Retinal pigment epithelial cell (primary cell): ENCODE results near the gene SPIB.
"Not testable (repeated sequence)": the region's sequence is repeated elsewhere in the genome, so short reads cannot be mapped to it uniquely, and the experiment has no call there.

ENCODE experiments used
- DNase-seq: peaks from one replicate; pipeline ENCODE4 v3.0.0-alpha.2; 2010; ENCODE audit warnings: low read depth
- H3K4me3 ChIP-seq: 2 replicates; pipeline ENCODE4 v1.5.1; 2011; ENCODE audit warnings: mild to moderate bottlenecking, low read length, control low read depth, moderate library complexity
- TF ChIP-seq, protein P1 (sequence below): conservative IDR thresholded peaks from 2 replicates; pipeline ENCODE4 v1.5.1; 2011; ENCODE audit warnings: low read depth, low read length, control low read depth, inconsistent platforms

Gene SPIB

DNA sequence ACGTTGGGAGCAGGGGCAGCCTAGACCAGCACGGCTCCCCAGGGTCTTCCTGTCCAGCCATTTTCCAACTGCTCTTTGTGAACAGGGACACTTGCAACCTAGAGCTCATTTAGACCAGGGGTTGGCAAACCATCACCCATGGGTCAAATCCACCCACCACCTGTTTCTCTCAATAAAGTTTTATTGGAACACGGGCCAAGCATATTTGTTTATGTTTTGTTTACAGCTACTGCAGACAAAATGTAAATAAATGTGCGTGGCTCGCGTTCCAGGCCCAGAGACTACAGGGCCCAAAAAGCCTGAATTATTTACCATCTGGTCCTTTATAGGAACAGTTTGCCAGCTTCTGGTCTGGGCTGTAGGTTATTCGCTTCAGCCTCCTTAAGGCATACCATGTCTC is 44.2 kb downstream of the SPIB start:
- TF ChIP-seq, protein P1, sequence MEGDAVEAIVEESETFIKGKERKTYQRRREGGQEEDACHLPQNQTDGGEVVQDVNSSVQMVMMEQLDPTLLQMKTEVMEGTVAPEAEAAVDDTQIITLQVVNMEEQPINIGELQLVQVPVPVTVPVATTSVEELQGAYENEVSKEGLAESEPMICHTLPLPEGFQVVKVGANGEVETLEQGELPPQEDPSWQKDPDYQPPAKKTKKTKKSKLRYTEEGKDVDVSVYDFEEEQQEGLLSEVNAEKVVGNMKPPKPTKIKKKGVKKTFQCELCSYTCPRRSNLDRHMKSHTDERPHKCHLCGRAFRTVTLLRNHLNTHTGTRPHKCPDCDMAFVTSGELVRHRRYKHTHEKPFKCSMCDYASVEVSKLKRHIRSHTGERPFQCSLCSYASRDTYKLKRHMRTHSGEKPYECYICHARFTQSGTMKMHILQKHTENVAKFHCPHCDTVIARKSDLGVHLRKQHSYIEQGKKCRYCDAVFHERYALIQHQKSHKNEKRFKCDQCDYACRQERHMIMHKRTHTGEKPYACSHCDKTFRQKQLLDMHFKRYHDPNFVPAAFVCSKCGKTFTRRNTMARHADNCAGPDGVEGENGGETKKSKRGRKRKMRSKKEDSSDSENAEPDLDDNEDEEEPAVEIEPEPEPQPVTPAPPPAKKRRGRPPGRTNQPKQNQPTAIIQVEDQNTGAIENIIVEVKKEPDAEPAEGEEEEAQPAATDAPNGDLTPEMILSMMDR: no peak
- DNase-seq: no peak
- H3K4me3 ChIP-seq: no peak overlapping the region

DNA sequence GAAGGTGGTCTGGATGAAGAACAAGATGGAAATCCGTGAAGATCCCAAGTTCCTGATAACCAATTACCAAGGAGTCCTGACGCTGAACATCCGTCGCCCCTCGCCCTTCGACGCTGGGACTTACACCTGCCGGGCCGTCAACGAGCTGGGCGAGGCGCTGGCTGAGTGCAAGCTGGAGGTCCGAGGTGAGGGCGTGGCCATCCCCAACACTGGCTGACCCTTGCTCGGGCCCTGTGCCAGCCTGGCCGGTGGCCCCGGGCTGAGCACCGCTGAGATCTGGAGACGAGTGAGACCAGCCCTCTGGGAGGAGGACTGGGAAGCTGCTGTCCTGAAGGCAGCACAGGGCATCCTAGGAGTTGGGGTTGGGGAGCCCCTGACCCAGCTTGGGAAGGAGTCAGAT is 45.6 kb downstream of the SPIB start:
- no peak overlapping the region for H3K4me3 ChIP-seq
- DNase-seq: no peak
- TF ChIP-seq, protein P1: no peak

DNA sequence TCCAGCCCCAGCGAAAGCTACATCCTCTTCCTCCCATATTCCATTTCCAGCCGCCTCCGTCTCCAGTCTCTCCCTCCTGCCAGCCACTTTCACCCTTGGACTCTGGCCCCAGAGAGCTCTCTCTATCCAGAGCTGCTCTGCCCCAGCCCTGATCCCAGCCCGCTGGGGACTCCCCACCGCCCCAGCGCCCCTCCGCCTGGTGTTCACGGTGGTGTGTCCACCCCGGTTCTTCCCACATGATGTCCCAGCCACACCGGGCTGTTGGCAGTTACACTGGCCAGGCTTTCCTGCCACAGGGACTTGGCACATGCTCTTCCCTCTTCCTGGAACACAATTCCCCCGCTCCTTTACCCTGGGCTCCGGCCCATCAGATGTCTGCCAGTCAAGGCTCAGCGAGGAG is 46.3 kb downstream of the SPIB start:
- TF ChIP-seq, protein P1: no peak

DNA sequence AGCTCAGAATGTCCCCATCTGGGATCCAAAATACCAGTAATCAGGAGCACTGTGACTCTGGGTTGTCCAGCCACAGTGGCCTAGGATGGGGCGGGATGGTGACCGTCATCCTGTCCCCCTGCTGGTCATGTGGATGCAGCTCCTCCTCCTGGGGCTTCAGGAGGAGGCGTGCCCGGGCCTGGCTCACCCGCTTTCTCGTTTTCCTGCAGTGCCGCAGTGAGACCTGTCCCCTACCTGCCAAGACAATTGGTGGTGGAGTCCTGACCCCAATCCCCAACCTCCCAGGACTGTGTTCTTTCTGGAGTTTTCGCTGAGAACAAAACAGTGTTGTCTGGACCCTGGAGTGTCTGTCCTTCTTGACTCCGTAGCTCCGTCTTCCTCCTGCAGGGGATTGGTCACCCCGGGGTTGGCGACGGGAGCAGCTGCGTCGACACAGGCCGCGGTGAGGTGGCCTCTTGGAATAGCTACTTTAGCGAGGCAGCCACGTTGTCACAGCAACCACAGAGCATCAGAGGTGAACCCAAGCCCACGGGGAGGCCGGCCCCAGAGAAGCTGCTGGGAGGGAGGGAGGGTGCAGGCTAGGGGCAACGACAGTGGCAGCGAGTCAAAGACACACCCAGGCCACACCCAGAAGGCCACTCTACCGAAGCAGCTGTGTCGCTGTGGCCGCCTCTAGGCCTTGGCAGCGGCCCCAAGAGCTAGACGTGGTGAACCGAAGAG is 47.4 kb downstream of the SPIB start:
- TF ChIP-seq, protein P1: peak; percentile 47
- H3K4me3 ChIP-seq: no peak overlapping the region
- no peak for DNase-seq

More for the DNA sequence above, 46.3 kb downstream of the SPIB start:
- DNase-seq: no peak
- H3K4me3 ChIP-seq: no peak overlapping the region

DNA sequence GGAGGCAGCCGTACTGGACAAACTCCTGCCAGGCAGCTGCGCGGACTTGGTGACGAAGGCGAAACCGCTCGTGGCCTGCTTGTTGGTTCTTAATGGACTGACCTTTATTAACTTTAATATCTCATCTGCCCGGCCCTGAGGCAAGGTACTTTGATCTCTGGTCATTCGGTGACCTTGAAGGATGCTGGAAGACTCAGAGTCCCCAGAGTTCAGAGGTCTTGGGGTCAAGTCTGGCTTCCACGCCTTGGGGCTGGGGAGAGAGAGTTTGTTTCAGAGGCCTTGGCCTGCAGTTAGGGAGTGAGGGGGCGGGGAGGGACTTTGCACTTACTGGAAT is 47.9 kb downstream of the SPIB start:
- no peak for DNase-seq
- H3K4me3 ChIP-seq: no peak overlapping the region
- TF ChIP-seq, protein P1: no peak

DNA sequence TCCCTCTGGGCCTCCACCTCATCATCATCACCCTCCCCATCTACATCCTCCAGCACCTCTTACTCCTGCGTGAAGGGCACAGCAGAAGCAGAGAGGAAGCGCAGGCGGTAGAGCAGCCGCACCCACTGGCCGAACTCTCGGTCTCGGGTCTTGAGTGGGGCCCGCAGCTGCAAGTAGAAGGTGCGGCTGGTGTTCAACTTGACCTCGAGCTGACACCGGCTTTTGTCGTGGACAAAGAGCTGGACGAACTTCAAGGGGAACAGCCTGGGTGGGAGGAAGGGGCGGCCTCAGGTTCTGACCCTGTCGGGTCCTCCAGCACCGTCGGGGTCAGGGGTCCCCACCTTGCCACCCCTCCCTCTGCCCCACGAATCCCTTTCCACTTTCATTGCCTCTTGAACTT is 48.8 kb downstream of the SPIB start:
- H3K4me3 ChIP-seq: no peak overlapping the region
- TF ChIP-seq, protein P1: no peak
- DNase-seq: no peak

DNA sequence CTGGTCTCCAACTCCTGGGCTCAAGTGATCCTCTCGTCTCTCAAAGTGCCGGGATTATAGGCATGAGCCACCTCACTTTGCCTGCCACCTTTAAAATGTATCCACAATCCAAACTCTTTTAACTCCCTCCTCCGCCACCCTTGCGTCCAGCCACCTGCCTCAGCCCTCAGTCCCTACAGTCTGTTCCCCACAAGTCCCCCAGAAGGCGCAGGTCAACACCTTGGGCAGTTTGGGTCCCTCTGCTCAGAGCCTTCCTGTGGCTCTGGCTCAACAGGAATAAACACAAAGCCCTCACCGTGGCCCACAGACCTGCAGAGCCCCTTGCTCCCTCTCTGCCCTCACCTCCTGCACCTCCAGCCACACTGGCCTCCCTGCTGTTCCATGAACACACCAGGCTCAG is 50.1 kb downstream of the SPIB start:
- H3K4me3 ChIP-seq: no peak overlapping the region
- TF ChIP-seq, protein P1: no peak
- DNase-seq: no peak

DNA sequence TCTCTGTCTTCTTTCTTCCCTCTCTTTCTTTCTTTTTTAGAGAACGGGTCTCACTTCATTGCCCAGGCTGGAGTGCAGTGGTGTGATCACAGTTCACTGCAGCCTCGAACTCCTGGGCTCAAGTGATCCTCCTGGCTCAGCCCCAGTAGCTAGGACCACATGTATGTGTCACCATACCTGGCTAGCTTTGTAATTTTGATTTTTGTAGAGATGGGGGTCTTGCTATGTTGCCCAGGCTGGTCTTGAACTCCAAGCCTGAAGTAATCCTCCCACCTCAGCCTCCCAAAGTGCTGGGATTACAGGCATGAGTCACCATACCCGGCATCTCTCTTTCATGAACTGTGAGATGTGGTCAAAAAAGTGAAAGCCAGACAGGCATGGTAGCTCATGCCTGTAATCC is 54.6 kb downstream of the SPIB start:
- H3K4me3 ChIP-seq: not testable (repeated sequence)

More for the DNA sequence above, 54.6 kb downstream of the SPIB start:
- not testable (repeated sequence) for DNase-seq
